ENCODE measurements around the gene B4GALT5. TPM values are rescaled to one million over a fixed set of nuclear protein-coding genes. Genes with fewer than 3 reads are reported as not detected.
"Not testable (repeated sequence)": the region's sequence is repeated elsewhere in the genome, so short reads cannot be mapped to it uniquely, and the experiment has no call there.

Gene B4GALT5
- total and polyA plus RNA-seq, 3 donors from 2014 or later = 56.9 to 69.7 (median 63.4) TPM

GRCh38 chr20:49616154-49617007, 97.3 kb downstream of the B4GALT5 start:
- no peaks in the 10 kb centered on the region for H3K27me3 ChIP-seq
- H3K4me3 ChIP-seq = no peak overlapping the region
- TF ChIP-seq POLR2A (IDR thresholded peaks at IDR 0.05) (no peak), CTCF (IDR thresholded peaks at IDR 0.05) (no peak)
- no peak for DNase-seq
- no peaks in the 10 kb centered on the region for H3K9me3 ChIP-seq
- H3K4me1 ChIP-seq = no peaks in the 10 kb centered on the region
- no peaks in the 10 kb centered on the region for H3K36me3 ChIP-seq (ENCODE audit: low read depth, missing control alignments)
- WGBS, 2 donors = 85 to 89% methylated on average over 8 to 10 of the region's 11 CpGs
- H3K27ac ChIP-seq = no peak overlapping the region
- intact Hi-C loops (cut with DNase I; ENCODE audit: low total_unique reads) = no loop called here

- H3K27ac ChIP-seq = no peak overlapping the region
- intact Hi-C loops (cut with DNase I; ENCODE audit: low total_unique reads) = no loop called here
- TF ChIP-seq POLR2A (IDR thresholded peaks at IDR 0.05) (no peak), CTCF (IDR thresholded peaks at IDR 0.05) (no peak)
- H3K36me3 ChIP-seq (ENCODE audit: low read depth, missing control alignments) = no peaks in the 10 kb centered on the region
- no peaks in the 10 kb centered on the region for H3K27me3 ChIP-seq
- H3K9me3 ChIP-seq = no peaks in the 10 kb centered on the region
- WGBS, 2 donors = 71 to 85% methylated on average over 7 to 15 of the region's 15 CpGs
- DNase-seq = peak; percentile 63
- no peaks in the 10 kb centered on the region for H3K4me1 ChIP-seq
- H3K4me3 ChIP-seq = no peak overlapping the region
These were observed 98.1 kb downstream of the B4GALT5 start for GRCh38 chr20:49615401-49616153.

- H3K27ac ChIP-seq; H3K27me3 ChIP-seq; H3K4me3 ChIP-seq; H3K36me3 ChIP-seq (ENCODE audit: low read depth, missing control alignments); intact Hi-C loops (cut with DNase I; ENCODE audit: low total_unique reads); H3K4me1 ChIP-seq; DNase-seq; H3K9me3 ChIP-seq: not testable (repeated sequence)
- WGBS, 2 donors = 94 to 97% methylated on average over 8 of the region's 8 CpGs
These were observed 98.7 kb downstream of the B4GALT5 start for GRCh38 chr20:49615051-49615400.

- H3K4me1 ChIP-seq = no peaks in the 10 kb centered on the region
- DNase-seq = no peak
- no peak overlapping the region for H3K4me3 ChIP-seq
- H3K36me3 ChIP-seq (ENCODE audit: low read depth, missing control alignments) = no peaks in the 10 kb centered on the region
- no peak overlapping the region for H3K27ac ChIP-seq
- no peak for TF ChIP-seq CTCF (IDR thresholded peaks at IDR 0.05)
- no peak for TF ChIP-seq POLR2A (IDR thresholded peaks at IDR 0.05)
- 75 to 92% methylated on average over 12 to 13 of the region's 13 CpGs for WGBS, 2 donors
- intact Hi-C loops (cut with DNase I; ENCODE audit: low total_unique reads) = no loop called here
- H3K9me3 ChIP-seq = no peaks in the 10 kb centered on the region
- H3K27me3 ChIP-seq = no peaks in the 10 kb centered on the region
These were observed 99.2 kb downstream of the B4GALT5 start for GRCh38 chr20:49614338-49615050.

GRCh38 chr20:49612127-49612738, 101.4 kb downstream of the B4GALT5 start:
- peak; percentile 80 for DNase-seq
- H3K27ac ChIP-seq = no peak overlapping the region
- WGBS, 2 donors = 79 to 83% methylated on average over 4 to 6 of the region's 6 CpGs
- no peaks in the 10 kb centered on the region for H3K27me3 ChIP-seq
- no peaks in the 10 kb centered on the region for H3K36me3 ChIP-seq (ENCODE audit: low read depth, missing control alignments)
- H3K4me1 ChIP-seq = no peaks in the 10 kb centered on the region
- no peaks in the 10 kb centered on the region for H3K9me3 ChIP-seq
- intact Hi-C loops (cut with DNase I; ENCODE audit: low total_unique reads) = no loop called here
- no peak for TF ChIP-seq POLR2A (IDR thresholded peaks at IDR 0.05)
- TF ChIP-seq CTCF (IDR thresholded peaks at IDR 0.05) = no peak
- H3K4me3 ChIP-seq = no peak overlapping the region

GRCh38 chr20:49611539-49612126, 102.0 kb downstream of the B4GALT5 start:
- 62 to 63% methylated on average over 5 to 6 of the region's 6 CpGs for WGBS, 2 donors
- H3K4me1 ChIP-seq; intact Hi-C loops (cut with DNase I; ENCODE audit: low total_unique reads); DNase-seq; H3K27me3 ChIP-seq; H3K36me3 ChIP-seq (ENCODE audit: low read depth, missing control alignments); H3K9me3 ChIP-seq: not testable (repeated sequence)
- H3K4me3 ChIP-seq = peak overlapping the region in 1 of 2 donors; percentile 17
- H3K27ac ChIP-seq = peak overlapping the region in 1 of 2 donors; percentile 17
